GM12872 (cell line): ENCODE data around the gene CLEC10A.

Source experiments
- TF ChIP-seq, protein P1 (sequence below): IDR thresholded peaks from 3 replicates; pipeline ENCODE4 v1.5.1; 2011; ENCODE audit warnings: low read depth, mild to moderate bottlenecking, low read length, moderate library complexity; ENCODE audit not compliant: insufficient read depth

CLEC10A gene

DNA sequence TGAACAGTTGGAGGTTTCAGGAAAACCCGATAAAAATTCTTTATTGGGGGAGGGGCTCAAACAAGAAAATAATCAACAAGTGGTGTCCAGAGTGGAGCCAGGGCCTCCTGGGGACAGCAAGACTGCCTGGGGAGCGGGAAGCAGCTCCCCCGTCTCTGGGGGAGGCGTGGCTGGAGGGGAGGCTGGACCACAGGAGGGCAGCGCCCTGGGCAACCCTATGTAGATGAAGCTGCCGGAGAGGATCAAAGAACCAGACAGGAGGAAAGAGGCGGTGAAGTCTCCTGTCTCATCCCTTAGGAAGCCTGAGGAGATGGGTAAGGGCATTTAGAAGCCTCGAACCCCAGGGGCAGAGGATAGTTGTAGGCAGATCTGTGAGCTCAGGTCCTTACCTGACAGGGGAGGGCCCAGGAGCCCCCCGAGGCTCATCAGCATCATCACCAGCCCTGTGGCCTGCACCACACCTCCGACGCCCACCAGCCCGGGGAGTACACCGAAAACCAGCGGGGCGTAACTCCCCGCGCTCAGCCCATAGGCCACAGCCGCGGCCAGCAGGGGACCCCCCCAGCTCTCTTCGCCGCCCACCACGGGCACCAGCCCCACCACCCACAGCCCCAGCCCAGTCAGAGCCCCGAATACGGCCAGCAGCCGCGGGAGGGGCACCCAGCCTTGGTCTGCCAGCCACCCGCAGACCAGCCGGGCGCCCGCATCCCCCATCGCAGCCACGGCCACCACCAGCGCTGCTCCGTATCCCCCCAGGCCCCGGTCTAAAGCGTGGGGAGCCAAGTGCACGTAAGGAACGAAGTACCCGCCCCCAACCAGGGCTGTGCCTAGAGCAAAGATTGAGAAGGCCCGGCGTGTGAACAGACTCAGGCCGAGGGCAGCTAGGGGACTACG is 38.2 kb downstream of the CLEC10A start:
- TF ChIP-seq, protein P1, sequence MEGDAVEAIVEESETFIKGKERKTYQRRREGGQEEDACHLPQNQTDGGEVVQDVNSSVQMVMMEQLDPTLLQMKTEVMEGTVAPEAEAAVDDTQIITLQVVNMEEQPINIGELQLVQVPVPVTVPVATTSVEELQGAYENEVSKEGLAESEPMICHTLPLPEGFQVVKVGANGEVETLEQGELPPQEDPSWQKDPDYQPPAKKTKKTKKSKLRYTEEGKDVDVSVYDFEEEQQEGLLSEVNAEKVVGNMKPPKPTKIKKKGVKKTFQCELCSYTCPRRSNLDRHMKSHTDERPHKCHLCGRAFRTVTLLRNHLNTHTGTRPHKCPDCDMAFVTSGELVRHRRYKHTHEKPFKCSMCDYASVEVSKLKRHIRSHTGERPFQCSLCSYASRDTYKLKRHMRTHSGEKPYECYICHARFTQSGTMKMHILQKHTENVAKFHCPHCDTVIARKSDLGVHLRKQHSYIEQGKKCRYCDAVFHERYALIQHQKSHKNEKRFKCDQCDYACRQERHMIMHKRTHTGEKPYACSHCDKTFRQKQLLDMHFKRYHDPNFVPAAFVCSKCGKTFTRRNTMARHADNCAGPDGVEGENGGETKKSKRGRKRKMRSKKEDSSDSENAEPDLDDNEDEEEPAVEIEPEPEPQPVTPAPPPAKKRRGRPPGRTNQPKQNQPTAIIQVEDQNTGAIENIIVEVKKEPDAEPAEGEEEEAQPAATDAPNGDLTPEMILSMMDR, result no peak

DNA sequence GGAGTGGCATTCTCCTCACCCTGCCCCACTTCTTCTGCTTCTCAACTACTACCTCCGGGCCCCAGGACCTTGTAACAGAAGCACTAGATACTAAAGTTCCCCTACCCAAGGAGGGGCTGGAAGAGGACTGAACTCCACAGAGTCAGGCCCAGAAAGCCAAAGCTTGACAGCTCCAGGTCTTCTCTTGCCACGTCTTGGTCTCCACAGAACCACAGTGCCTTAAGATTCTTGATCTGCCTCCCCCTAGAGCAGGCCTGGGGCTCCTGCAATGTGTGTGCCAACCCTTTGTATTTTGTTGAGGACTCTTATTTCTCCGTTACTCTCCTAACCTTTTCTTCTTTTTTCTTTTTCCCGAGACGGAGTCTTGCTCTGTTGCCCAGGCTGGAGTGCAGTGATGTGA is 40.2 kb downstream of the CLEC10A start:
- TF ChIP-seq, protein P1, result no peak

- TF ChIP-seq, protein P1, result no peak
Observed at GRCh38 chr17:7038025-7038862, 41.8 kb downstream of the CLEC10A start.

GRCh38 chr17:7035591-7036368 is 44.3 kb downstream of the CLEC10A start, which contains the start of gene SLC16A13:
Gene SLC16A13 (plus strand): TSS chr17:7036015. CDS start chr17:7036383, 368 bp downstream.
- TF ChIP-seq, protein P1, result no peak

DNA sequence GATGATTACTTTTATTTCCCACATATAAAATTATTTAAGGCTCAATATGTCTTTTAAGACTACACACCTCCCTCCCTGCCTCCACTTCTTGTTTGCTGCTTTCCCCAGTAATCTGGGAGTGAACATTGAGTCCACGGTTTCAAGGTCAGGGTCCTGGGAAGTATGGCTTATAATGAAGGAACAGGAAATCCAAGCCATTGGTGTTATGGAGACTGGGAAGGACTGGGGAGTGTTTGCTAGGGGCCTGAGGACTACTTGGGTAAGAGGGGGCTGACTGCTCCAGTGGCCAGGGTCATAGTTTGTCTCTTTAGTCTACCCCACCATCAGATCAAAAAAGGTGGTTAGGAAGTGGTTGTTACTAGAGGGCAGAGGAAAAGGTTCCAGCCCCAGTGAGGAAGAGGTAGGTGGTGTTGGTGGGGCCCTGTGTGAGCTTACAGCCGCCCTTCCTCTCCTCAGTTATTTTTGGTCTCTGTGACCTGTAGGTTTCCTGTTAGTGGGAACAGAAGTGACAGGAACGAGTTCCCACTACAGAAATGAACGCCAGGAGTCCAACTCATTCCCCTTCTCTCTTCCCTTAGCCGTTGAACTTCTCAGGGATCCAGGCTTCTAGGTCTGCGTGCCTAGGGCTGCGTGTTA is 45.0 kb downstream of the CLEC10A start:
- TF ChIP-seq, protein P1, result no peak

GRCh38 chr17:7029659-7030058 is 50.4 kb downstream of the CLEC10A start:
- TF ChIP-seq, protein P1, result no peak
